RWPE2 (cell line): ENCODE data around the gene DFFB.

Experiments used
- ATAC-seq: fragments of 200-7000 bp; cut with Tn5 transposase; 3 replicates; pipeline ENCODE4 v1.9.1; 2021; ENCODE audit warnings: low read depth
- DNase-seq: peaks from one replicate; pipeline ENCODE4 v3.0.0-alpha.2; 2020; ENCODE audit warnings: low spot score
- H3K27ac ChIP-seq: fragments of 450-650 bp; 2 replicates; pipeline ENCODE4 v1.5.1; 2017; ENCODE audit warnings: mild to moderate bottlenecking; ENCODE audit not compliant: poor library complexity, severe bottlenecking
- H3K27me3 ChIP-seq: fragments of 250-450 bp; sonication (Bioruptor Pico); 2 replicates; pipeline ENCODE4 v1.5.1; 2021; ENCODE audit warnings: mild to moderate bottlenecking, moderate library complexity; ENCODE audit not compliant: insufficient read depth, poor library complexity, severe bottlenecking
- H3K36me3 ChIP-seq: fragments of 250-450 bp; sonication (Bioruptor Pico); 2 replicates; pipeline ENCODE4 v1.5.1; 2020; ENCODE audit warnings: low read depth, mild to moderate bottlenecking, moderate library complexity
- H3K4me1 ChIP-seq: fragments of 250-450 bp; sonication (Bioruptor Pico); 2 replicates; pipeline ENCODE4 v1.5.1; 2021; ENCODE audit warnings: mild to moderate bottlenecking, moderate library complexity; ENCODE audit not compliant: insufficient read depth, poor library complexity, severe bottlenecking
- H3K4me3 ChIP-seq: fragments of 250-450 bp; sonication (Bioruptor Pico); 2 replicates; pipeline ENCODE4 v1.5.1; 2021; ENCODE audit warnings: mild to moderate bottlenecking, moderate library complexity; ENCODE audit not compliant: severe bottlenecking
- H3K9me3 ChIP-seq: fragments of 250-450 bp; sonication (Bioruptor Pico); 2 replicates; pipeline ENCODE4 v1.5.1; 2021; ENCODE audit warnings: mild to moderate bottlenecking, moderate library complexity; ENCODE audit not compliant: severe bottlenecking
- TF ChIP-seq, protein P1 (sequence below): fragments of 450-650 bp; IDR thresholded peaks from one replicate; pipeline ENCODE4 v1.5.1; 2017; ENCODE audit warnings: mild to moderate bottlenecking, moderate library complexity; ENCODE audit not compliant: poor library complexity, severe bottlenecking

Gene DFFB

DNA sequence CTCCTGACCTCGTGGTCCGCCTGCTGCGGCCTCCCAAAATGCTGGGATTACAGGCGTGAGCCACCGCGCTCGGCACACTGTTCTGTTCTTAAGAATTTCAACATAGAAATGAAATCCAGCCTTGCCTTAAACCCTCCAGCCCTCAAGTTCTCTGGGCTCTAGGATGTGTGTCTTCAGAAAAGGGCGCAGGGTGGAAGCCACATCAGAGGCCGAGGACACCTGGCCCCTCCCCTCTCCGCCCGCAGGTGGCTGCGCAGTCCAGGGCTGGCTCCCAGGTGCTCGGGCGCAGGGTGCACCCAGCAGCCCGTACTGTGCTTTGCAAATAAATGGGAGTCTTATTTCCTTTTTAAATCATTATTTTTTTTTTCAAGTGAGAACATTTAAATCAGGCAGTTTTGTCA, 44.8 kb downstream of the DFFB start:
- peaks cover 15% of the 10 kb centered on the region for H3K9me3 ChIP-seq
- TF ChIP-seq, protein P1, sequence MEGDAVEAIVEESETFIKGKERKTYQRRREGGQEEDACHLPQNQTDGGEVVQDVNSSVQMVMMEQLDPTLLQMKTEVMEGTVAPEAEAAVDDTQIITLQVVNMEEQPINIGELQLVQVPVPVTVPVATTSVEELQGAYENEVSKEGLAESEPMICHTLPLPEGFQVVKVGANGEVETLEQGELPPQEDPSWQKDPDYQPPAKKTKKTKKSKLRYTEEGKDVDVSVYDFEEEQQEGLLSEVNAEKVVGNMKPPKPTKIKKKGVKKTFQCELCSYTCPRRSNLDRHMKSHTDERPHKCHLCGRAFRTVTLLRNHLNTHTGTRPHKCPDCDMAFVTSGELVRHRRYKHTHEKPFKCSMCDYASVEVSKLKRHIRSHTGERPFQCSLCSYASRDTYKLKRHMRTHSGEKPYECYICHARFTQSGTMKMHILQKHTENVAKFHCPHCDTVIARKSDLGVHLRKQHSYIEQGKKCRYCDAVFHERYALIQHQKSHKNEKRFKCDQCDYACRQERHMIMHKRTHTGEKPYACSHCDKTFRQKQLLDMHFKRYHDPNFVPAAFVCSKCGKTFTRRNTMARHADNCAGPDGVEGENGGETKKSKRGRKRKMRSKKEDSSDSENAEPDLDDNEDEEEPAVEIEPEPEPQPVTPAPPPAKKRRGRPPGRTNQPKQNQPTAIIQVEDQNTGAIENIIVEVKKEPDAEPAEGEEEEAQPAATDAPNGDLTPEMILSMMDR, result no peak
- ATAC-seq (no peak), DNase-seq (peak; percentile 28)
- H3K4me3 ChIP-seq, result no peak overlapping the region
- H3K36me3 ChIP-seq, result 0 out of 2 replicates have a peak, but pooled peaks cover 11% of the 10 kb centered on the region
- H3K27me3 ChIP-seq, result no peaks in the 10 kb centered on the region
- H3K27ac ChIP-seq, result no peak overlapping the region
- no peaks in the 10 kb centered on the region for H3K4me1 ChIP-seq

DNA sequence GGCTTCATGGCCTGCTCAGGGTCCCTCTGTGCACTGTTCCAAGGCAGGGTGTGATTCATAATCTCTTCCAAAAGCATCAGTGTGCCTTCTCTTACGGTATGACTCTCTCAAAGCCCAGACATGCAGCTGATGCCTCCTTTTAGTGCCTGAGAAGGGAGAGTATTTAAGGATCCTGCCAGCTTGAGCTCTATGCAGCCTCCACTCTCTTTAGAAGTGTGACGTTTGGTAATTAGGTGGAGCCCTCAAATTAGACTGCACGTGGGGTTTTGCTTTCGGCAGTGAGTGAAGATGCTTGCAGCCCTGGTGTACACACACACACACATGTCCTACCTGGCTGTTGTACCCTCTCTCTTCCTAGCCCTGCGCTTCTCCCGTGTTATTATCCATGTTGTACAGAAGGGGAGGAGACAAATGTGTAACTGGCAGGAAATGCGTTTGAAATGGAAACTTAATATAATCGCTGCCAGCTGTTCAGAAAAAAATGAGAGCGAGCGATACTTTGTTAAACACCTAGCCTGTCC, 45.4 kb downstream of the DFFB start:
- H3K9me3 ChIP-seq, result peaks cover 15% of the 10 kb centered on the region
- H3K4me3 ChIP-seq, result no peak overlapping the region
- DNase-seq (no peak), ATAC-seq (no peak)
- TF ChIP-seq, protein P1, result no peak
- 0 out of 2 replicates have a peak, but pooled peaks cover 11% of the 10 kb centered on the region for H3K36me3 ChIP-seq
- no peaks in the 10 kb centered on the region for H3K4me1 ChIP-seq
- no peak overlapping the region for H3K27ac ChIP-seq
- H3K27me3 ChIP-seq, result no peaks in the 10 kb centered on the region

DNA sequence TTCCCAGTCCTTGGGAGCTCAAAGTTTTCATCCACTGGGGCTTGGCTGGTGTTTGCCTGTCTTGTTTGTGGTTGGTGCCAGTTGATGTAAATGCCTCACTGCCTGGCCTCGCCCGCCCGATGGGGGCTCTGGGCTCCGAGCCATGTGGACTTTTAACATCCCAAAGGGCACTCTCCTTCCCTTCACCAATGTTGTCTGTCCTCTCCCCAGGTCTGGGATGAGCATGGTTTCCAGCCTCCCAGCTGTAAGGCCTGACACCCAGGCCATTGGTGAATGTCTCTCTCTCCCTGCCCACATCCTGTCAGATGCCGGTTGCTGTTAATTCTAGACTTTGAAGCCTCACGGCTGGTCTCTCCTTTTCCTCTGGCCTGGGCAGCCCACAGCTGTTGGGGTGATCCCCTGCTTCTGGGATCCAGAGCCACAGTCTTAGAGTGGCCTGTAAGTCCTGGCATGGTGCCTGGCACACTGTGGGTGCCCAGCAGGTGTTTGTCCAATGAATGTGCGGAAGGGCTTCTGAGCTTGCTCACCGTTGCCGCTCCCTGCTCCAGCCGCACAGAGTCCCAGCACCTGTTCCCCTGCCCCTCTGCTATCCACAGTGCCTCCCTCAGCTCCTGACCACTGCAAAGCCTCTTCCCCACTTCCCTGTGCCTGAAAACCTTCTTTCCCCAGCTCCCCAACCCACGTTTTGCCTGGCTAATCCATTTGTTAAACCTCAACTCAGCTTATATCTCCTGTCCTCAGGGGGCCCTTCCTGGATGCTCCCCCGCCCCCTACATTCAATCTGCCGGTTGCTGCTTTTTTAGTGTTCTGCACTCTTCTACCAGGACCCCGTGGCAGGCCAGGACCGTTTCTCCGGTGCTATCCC, 46.1 kb downstream of the DFFB start:
- peak; percentile 25 for DNase-seq

DNA sequence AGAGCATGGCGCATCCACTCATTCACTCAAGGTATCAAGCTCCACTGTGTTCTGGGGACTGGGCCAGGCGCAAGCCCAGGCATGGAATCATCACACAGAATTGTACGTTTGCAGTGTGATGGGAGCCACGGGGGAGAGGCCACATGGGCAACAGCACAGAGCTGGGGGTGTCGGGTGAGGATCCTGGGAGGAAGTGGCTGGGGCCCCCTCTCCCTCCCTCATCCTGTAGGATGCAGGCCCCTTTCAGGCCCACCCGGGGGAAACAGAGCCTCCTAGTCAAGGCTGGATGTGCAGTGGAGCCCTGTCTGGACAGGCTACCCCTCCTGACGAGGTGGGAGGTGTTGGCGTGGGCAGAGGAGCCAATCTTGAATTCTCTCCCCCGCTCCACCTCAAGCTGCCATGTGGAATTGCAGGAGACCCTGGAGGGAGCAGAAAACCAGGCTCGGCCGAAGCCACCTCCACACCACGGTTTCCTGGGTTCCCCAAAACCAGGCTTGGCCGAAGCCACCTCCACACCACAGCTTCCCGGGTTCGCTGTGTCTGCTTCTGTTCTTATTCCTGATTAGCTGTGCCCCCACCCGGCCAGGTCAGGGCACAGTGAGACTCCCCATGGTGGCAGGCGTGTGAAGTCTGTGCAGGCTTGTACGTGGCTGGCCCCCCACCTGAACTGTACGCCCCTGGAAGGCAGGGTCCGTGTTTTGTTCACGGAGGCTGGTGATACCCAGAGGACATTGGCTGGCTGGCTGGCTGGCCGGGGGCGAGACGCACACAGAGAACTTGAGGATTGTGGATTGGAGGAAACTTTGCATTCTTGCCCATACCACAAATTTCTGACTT, 46.9 kb downstream of the DFFB start:
- Histone ChIP-seq H3K27me3 (no peaks in the 10 kb centered on the region), H3K27ac (no peak overlapping the region), H3K36me3 (no peaks in the 10 kb centered on the region), H3K9me3 (no peaks in the 10 kb centered on the region), H3K4me3 (no peak overlapping the region), H3K4me1 (no peaks in the 10 kb centered on the region)
- DNase-seq, result peak; percentile 39
- ATAC-seq, result no peak
- TF ChIP-seq, protein P1, result no peak

More for the DNA sequence above, 46.1 kb downstream of the DFFB start:
- 0 out of 2 replicates have a peak, but pooled peaks cover 4% of the 10 kb centered on the region for H3K36me3 ChIP-seq
- H3K4me3 ChIP-seq, result no peak overlapping the region
- H3K4me1 ChIP-seq, result no peaks in the 10 kb centered on the region
- TF ChIP-seq, protein P1, result no peak
- H3K9me3 ChIP-seq, result peaks cover 8% of the 10 kb centered on the region
- no peaks in the 10 kb centered on the region for H3K27me3 ChIP-seq
- H3K27ac ChIP-seq, result no peak overlapping the region
- ATAC-seq, result no peak
